Smooth muscle cell of the brain vasculature (primary cell): Measurements from ENCODE around the gene HS6ST3.
"Not testable (repeated sequence)": the region's sequence is repeated elsewhere in the genome, so short reads cannot be mapped to it uniquely, and the experiment has no call there.

ENCODE experiments used
- DNase-seq: peaks from one replicate; pipeline ENCODE4 v3.0.0-alpha.2; 2012; ENCODE audit warnings: low read depth, low spot score

Gene HS6ST3

GRCh38 chr13:96428911-96429310 lies 339.0 kb downstream of the HS6ST3 start:
- DNase-seq = no peak

- no peak for DNase-seq
Measured at GRCh38 chr13:96431044-96431581, 341.2 kb downstream of the HS6ST3 start.

- DNase-seq = no peak
Measured at GRCh38 chr13:96444676-96445075, 354.8 kb downstream of the HS6ST3 start.

GRCh38 chr13:96449920-96450319 lies 360.0 kb downstream of the HS6ST3 start:
- DNase-seq = no peak

GRCh38 chr13:96450326-96451020 lies 360.6 kb downstream of the HS6ST3 start:
- no peak for DNase-seq

GRCh38 chr13:96454466-96454865 lies 364.6 kb downstream of the HS6ST3 start:
- no peak for DNase-seq

GRCh38 chr13:96460609-96461008 lies 370.7 kb downstream of the HS6ST3 start:
- no peak for DNase-seq

- no peak for DNase-seq
Measured at GRCh38 chr13:96473526-96474180, 383.7 kb downstream of the HS6ST3 start.

- no peak for DNase-seq
Measured at GRCh38 chr13:96474181-96474557, 384.3 kb downstream of the HS6ST3 start.

GRCh38 chr13:96475103-96475502 lies 385.2 kb downstream of the HS6ST3 start:
- DNase-seq = no peak

- DNase-seq = no peak
Measured at GRCh38 chr13:96481482-96481881, 391.6 kb downstream of the HS6ST3 start.

GRCh38 chr13:96490496-96490989 lies 400.6 kb downstream of the HS6ST3 start:
- no peak for DNase-seq

GRCh38 chr13:96491103-96491502 lies 401.2 kb downstream of the HS6ST3 start:
- DNase-seq = no peak

- DNase-seq = no peak
Measured at GRCh38 chr13:96492766-96493165, 402.9 kb downstream of the HS6ST3 start.

GRCh38 chr13:96499656-96500055 lies 409.7 kb downstream of the HS6ST3 start:
- DNase-seq = no peak

- DNase-seq = no peak
Measured at GRCh38 chr13:96500953-96501352, 411.0 kb downstream of the HS6ST3 start.

- no peak for DNase-seq
Measured at GRCh38 chr13:96503481-96503880, 413.6 kb downstream of the HS6ST3 start.

- no peak for DNase-seq
Measured at GRCh38 chr13:96511587-96511986, 421.7 kb downstream of the HS6ST3 start.

- DNase-seq = no peak
Measured at GRCh38 chr13:96519380-96519779, 429.5 kb downstream of the HS6ST3 start.

GRCh38 chr13:96524398-96525020 lies 434.6 kb downstream of the HS6ST3 start:
- not testable (repeated sequence) for DNase-seq

- no peak for DNase-seq
Measured at GRCh38 chr13:96525715-96526114, 435.8 kb downstream of the HS6ST3 start.

- DNase-seq = no peak
Measured at GRCh38 chr13:96527497-96527896, 437.6 kb downstream of the HS6ST3 start.

GRCh38 chr13:96532804-96533203 lies 442.9 kb downstream of the HS6ST3 start:
- DNase-seq = no peak
